Activated T-cell treated with anti-CD3 and anti-CD28 coated beads, Interleukin-2, amount 50 U/mL, for 1 hour (primary cell): ENCODE data around the gene CALR.
"Not testable (repeated sequence)": the region's sequence is repeated elsewhere in the genome, so short reads cannot be mapped to it uniquely, and the experiment has no call there.

ENCODE experiments used
- DNase-seq: peaks from one replicate; pipeline ENCODE4 v3.0.0-alpha.2; 2020

The CALR gene

DNA sequence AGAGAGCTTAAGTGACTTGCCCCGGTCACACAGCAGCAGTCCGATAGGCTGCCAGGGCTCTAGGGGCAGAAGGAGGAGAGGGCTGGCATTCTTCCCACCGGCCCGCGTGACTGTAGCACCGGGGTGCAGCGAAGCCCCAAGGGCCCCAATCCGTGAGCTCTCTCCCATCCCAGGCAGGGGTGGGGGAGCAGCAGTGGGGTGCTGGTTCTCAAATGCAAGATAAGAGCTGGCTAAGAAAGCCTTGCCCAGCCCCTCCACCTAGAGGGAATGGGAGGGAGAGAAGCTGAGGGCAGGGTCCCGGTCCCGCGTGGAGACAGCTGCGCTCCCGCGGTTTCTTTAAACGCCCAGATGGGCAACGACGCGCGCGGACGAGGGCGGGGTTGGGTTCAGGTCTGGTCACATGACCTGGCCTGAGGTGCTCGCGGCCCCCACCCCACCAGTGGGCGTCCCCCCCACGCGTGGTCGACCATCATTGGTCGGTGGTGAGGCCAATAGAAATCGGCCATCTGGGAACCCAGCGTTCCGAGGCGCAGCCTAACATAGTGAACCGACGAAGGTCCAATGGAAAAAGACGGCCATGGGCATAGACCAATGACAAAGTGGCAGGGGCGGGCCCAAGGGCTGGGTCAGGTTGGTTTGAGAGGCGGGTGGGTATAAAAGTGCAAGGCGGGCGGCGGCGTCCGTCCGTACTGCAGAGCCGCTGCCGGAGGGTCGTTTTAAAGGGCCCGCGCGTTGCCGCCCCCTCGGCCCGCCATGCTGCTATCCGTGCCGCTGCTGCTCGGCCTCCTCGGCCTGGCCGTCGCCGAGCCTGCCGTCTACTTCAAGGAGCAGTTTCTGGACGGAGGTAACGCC, at the start of gene CALR:
CALR (plus strand) TSS at position 683 of the 852 bp plus-strand sequence; CDS start at position 754, 71 bp downstream.
- DNase-seq, result peak; percentile 99

DNA sequence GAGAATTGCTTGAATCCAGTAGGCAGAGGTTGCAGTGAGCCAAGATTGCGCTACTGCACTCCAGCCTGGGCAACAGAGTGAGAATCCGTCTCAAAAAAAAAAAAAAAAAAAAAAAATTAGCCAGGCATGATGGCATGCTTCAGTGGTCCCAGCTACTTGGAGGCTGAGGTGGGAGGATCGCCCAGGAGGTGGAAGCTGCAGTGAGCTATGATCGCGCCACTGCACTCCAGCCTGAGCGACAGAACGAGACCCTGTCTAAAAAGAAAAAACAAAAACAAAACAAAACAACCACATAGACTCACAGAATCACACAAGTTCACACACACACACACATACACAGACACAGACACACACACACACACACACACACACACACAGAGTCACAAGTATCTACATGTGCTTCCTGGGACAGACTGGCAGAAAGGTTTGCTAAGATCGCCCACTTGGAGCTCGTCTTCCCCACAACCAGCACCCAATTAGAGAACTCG, 48.1 kb upstream of the CALR start:
- DNase-seq, result not testable (repeated sequence)

DNA sequence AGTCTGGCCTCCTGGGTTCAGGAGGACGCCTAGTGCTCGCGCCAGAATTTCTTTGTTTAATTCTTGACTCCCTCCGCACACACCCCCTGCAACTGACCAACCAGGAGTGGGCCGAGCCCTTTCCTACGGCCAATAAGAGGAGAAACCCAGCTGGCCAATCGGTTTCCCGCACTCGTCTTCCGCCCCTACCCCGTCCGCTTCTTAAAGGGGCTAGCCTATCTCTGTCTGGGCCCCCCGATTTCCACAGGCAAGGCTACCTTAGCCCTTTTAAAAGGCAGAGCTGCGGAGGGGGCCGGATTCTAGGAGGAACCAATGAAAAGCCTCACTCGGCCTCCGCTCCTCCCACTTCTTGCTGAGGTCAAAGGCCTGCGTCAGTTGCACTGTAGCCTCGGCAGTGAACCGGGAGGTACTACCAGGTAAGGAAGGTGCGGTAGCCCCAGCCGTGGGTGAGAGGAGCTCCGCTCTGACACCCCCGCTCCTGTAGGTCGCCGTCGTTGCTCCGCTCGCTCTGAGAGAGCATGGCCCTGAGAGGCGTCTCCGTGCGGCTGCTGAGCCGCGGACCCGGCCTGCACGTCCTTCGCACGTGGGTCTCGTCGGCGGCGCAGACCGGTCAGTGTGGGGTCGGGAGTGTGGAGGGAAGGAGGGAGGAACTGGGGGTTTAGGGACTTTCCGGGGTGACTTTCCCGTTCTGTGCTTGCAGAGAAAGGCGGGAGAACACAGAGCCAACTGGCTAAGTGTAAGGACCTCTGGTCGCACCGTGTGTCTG, 47.4 kb upstream of the CALR start, which contains the start of gene GCDH:
GCDH (plus strand) TSS at position 374 of the 766 bp plus-strand sequence; CDS start at position 519, 145 bp downstream.
- DNase-seq, result peak; percentile 93

DNA sequence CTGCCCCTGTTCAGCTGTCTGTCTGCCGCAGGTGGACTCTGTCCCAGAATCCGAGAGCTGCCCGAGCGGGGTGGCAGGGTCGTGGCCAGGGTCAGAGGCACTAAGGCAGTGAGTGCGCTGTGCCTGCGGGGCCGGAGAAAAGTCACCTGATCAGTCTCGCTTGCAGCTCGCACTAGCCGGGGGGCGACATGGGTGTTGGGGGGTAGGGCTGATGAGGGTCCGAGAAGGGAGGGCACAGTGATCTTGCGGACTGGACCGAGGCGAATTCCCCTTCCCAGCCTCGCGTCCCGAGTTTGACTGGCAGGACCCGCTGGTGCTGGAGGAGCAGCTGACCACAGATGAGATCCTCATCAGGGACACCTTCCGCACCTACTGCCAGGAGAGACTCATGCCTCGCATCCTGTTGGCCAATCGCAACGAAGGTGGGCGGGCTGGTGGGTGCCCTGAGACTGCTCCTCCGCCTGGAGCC, 46.8 kb upstream of the CALR start:
- no peak for DNase-seq

DNA sequence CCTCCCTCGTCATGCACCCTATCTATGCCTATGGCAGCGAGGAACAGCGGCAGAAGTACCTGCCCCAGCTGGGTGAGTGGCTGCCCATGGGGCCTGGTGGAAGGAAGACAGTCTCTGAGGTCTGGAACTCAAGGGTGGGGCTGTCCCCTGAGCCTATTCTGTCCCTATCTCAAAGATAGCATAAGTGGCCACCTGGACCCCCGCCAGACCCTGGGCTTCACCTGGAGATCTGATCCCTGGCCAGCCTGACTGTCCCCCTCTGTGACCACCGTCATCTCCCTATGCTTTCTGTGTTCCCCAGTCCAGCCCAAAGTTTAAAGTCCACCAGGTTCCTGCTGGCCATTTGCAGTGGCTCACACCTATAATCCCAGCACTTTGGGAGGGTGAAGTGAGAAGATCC, 44.8 kb upstream of the CALR start:
- no peak for DNase-seq

DNA sequence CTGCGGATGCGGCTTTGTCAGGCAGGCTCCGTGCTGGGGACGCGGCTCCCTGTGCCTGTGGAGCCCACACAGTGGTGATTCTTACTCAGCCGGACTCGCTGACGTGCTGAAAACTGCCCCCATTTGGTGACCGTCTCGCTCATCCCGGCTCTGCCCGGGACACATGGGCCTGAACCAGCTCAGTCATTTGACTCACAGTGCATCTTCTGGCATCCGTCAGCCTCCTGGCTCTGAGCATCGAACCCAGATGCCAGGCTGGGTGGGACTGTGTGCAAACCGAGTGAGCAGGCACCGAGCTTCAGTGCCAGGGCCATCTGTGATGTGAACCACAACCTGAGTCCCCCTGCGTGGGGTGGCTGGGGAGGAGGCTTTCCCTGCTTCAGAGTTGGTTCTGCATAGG, 41.9 kb upstream of the CALR start:
- DNase-seq, result no peak

DNA sequence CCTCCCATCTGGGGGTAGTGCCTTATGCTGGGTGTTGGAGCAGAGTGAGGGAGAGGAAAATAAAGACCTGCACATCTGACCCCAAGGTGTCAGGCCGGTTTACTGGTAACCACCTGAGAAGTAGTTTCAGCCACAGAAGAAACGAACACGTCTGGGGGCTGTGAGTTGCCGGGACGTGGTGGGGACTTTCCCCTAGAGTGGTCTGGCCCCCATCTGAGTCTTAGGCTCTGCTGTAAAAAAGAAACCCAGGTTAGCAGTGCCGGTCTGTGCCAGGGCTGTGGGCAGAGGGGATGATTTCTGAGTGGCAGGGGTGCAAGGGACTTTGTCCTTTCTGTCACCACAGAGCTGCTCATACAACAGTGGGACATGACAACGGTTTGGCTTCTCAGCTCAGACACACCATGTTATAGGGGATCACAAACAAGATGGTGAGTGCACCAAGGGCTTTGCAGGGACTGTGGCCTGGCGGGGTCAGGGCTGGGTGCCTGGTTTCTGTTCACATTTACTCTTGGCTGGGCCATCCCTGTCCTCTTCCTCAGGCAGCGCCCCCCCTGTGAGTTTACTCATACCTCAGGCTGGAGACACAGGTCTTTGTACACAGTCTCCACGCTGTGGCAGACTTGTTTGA, 38.4 kb upstream of the CALR start:
- no peak for DNase-seq

DNA sequence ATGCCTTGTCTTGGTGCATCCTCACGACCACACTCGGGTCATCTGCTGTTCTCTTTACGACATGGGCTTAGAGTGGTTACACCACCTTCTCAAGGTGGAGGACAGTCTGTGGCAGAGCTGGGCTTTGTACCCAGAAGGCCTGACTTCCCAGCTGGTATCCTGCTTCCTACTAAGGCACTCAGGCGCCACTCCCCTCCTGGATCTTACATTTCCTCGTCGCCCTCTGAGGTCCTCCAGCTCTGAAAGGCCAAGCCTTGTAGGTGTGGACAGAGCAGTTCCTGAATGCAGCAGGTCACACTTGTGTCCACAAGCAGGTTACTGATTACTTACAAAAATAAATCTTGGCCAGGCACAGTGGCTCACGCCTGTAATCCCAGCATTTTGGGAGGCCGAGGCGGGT, 31.2 kb upstream of the CALR start:
- no peak for DNase-seq

DNA sequence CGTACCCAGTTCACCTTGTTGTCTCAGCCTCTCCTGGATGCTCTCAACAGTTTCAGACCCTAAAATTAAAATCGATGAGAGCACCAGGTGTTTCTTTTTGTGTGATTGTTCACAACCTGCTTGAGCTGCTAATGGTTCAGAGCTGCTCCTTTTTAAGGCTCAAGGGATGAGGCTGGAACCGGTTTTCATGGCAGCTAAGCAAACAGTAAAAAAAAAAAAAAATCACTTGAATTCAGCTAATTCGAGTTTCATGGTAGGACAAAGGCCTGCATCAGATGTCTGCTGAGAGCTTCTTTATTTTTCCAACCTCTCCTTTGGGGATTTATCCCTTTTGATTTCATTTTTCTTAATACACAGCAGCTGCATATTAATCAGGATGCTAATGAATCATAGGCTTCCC, 25.8 kb upstream of the CALR start:
- no peak for DNase-seq

DNA sequence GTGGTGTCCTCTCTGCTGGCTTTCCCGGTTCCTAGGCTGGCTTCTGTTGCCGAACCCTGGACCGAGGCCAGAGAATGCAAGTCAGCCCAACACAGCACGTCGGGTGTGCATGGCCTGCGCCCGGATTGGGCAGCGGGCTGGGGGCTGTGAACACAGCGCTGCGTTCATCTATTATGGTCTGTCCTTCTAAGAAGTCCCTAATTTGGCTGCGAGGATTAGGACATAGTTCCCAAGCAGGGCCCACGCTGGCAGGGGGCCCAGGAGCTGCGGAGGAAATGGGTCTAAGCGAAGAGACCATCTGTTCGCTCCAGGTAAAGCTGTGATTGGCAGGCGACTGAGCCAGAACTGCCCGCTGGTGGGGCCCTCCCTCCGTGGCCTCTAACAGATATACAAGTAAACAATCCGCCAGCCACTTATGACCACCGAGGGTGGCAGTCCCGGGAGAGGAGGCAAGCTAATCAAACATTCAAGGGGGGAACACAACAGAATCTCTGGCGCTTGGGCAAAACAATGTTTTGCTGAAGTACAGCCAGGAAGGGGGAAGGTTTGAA, 25.3 kb upstream of the CALR start:
- no peak for DNase-seq

DNA sequence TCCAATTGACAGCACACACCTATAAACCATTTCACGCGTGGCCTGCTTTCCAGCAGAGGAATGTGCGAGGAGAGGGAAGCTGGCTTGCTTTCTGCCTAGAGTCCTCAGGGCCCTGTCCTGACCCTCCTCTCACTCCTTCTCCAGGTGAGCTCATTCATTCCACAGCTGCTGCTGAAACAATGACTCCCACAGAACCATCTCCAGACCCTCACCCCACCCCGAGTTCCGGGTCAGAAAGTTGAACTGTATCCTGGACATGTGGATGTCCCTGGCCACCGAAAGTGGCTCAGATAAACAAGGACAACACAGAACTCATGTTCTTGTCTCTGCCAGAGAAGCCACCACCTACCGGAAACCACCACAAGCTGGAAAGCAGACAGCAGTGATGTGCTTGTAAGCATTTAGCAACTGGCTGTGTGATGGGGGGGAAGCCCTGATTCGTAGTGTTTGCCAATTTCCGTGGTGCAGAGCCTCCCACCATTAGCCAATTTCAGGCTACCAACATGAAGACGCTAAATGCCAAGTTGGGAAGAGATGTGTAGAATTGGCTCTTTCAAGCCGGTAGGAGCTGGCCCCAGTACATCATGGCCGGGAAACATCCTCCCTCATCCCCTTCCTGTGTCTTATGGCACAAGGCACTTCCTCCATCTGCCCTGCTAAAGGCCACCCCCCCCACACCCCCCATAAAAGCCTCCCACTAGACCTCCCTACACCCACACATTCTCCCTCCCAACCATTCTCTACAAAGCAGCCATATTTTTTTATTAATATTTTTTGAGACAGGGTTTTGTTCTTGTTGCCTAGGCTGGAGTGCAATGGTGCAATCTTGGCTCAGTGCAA, 24.3 kb upstream of the CALR start:
- DNase-seq, result peak; percentile 56

DNA sequence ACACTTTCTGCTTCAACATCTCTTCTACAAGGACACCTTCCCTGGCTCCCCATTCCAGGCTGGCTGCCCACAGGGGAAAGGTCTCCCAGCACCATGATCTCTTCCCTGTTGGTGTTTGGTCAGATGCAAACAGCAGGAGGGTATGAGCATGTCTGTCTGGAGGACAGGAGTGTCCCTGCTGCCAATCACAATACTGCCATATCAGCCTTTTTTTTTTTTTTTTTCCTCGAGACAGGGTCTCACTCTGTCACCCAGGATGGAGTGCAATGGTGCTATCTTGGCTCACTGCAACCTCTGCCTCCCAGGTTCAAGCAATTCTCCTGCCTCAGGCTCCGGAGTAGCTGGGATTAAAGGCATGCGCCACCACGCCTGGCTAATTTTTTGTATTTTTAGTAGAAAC, 22.5 kb upstream of the CALR start:
- not testable (repeated sequence) for DNase-seq

DNA sequence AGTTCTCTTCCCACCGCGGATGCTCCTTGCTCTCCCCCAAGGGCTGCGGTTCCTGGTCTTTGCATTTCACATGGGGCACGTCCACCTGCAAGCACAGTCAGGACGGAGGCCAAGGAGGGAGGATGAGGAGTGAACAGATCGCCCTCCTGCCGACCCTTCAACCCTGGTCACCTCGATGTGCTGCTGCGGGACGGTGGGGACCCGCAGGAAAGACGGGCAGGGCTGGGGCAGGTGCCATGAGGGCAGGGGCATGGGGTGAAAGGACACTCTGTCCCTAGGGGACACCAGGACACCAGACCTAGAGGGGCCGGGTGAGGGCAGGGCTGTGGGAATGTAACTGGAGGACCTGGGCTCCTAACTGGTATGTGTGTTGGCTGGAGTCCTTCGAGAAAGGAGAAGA, 20.2 kb upstream of the CALR start:
- no peak for DNase-seq

DNA sequence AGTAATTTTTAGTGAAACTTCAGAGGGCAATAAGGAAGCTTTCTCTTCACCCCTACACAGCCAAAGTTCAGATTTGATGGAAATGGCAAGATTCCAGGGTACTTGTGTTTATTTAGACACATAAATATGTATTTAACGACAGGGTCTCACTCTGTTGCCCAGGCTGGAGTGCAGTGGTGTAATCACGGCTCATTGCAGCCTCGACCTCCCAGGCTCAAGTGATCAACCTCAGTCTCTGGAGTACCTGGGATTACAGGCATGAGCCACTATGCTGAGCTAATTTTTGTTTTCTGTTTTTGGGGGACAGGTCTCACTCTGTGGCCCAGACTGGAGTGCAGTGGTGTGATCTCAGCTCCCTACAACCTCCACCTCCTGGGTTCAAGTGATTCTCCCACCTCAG, 17.4 kb upstream of the CALR start:
- no peak for DNase-seq

DNA sequence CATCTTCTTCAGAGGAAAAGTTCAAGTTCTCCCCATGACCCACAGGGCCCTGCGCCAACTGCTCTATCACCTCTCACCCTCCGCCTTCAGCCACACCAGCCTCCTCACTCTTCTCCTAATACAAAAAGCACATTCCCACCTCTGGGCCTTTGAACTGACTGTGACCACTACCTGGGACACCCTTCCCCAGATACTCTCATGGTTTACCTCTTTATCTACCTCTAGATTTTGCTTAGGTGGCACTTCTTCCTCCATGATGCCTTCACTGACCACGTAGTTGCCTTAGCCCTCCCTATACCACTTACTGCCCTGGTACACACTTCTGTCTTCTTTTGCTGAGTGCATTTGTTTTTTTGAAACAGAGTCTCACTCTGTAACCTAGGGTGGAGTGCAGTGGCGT, 15.4 kb upstream of the CALR start:
- no peak for DNase-seq

DNA sequence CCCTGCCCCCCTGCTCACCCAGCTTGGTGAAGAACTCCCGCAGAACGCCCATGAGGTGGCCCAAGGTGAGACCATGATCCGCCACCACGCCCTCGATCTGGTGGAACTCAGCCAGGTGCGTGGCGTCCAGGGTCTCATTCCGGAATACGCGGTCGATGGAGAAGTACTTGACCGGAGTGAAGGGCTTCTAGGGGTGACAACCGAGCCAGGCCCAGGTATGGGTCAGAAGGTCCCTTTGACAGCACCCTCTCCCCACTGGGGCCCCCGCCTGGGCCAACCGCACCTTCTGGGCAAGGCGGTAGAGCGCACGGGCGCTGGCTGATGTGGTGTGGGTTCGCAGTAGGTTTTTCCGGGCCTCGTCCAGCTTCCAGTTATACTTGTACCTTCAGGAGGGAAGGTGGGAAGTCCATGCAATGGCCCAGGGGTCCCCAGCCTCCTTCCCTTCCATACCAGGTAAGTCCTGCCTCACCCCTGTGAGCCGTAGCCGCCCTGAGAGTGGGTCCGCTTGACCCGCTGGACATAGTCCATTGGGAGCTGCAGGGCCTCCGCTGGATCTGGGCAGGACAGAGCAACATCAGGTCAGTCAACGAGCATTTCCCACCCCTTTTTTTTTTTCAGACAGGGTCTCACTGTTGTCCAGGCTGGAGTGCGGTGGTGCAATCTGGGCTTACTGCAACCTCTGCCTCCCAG, 13.6 kb upstream of the CALR start:
- no peak for DNase-seq

DNA sequence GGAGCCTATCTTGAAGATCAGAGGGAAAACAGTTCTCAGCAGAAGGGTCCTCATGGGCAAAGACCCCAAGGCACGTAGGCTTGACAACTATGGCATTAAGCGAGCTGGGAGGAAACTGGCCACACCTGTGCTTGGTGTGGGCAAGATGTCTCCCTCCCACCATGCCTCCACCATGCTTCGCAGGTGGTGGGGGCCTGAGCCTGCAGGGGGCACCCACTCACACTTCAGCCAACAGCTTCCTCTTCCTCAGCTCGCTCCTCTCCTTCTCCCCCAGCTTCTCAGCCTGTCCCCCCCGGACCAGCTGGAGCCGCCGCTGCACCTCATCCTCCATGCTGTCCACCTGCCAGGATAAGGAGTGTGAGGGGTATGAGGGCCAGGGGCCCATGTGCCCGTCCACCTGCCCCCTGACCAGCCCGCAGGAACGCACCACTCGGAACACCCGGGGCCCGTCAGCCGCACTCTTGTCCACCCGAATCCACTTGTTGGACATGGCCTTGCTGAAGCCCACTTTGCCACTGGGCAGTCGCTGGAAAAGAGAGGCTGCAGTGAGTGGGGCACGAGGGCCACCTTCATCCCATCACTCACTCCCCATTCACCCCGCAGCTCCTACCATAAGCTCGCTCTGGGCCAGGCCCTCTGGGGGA, 8.3 kb upstream of the CALR start:
- DNase-seq, result no peak

DNA sequence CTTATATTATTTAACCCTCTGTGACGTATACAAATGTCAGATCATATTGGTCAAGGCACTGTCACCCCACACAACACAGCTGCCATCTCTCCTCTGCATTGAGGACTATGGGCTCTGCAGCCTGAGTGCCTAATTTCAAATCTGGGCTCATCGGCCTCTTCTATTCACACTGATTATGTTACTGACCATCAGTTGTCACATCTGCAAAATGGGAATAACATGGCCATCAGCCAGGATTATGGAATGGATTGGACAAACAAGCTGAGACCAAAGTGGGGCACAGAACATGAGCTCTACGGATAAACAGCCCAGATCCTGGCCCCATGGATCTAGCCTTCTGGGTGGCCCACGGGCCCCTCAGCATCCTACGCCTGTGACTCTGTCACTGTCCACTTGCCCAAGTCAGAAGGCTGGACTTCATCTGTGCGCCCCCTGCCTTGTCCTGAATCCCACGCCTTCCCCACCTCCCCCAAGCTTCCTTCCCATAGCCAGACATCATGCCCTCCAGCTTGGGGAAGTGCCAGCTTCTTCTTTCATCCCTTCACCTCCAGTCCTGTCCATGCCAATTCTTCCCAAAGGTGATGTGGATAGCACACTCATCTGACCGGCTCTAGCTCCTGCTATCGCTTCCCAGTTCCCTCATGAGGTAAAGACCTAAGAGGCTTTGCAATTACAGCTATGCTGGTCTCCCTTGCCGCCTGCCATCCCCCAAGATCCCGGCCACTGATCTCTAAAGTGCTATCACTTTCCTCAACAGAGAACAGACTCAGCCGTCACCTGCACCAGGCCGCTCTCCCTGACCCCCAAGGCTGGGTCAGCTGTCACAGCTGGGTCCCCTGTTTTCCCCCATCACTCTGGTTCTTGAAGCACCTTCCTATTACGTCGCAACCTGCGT, 5.8 kb upstream of the CALR start:
- DNase-seq, result no peak

DNA sequence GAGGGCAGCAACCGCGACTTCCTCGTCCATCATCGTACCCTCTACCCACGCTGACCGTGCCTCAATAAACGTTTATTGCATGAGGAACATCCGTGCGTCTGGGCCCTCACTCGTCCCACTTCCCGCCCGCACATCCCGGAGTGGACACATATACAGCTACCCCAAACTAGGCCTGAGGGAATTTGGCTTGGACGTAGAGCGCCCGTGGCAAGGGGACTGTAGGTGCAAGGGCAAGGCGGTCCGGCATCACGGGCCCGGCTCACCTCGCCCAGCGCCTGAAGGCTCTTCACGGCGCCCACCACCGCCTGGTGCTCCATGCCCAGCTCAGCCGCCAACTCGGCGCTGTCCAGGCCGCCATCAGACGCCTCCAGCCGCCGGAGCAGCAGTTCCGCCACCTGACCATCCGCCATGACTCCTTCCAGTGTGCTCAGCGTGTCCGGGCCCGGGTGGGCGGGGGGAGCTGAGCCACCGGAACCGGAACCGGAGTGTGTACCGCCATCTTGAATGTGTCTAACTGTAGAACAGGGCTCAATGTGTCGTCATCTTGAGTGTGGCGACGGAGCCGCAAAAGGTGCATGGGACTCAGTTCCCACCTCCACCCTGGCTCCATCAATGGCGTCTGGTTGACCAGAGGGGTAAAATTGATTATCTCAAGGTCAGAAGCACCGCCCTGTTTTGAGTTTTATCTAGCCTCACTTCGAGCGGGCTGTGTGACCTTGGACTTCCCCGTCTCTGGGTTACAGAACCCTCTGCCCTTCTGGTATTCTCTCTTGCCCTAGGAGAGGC, 4.9 kb upstream of the CALR start, which contains the start of gene FARSA:
FARSA (minus strand) TSS at position 425 of the 786 bp plus-strand sequence; CDS start at position 410, 15 bp downstream.
- DNase-seq, result peak; percentile 82
